ENCODE data around the gene BAHCC1. TPM values are rescaled to one million over a fixed set of nuclear protein-coding genes. Genes with fewer than 3 reads are reported as not detected.

Gene BAHCC1
- total and polyA plus RNA-seq, 2 of the 8 experiments (the other 6 are each of a cell fraction or from before 2014, with no cell fraction given) = 0.26 to 0.58 TPM

DNA sequence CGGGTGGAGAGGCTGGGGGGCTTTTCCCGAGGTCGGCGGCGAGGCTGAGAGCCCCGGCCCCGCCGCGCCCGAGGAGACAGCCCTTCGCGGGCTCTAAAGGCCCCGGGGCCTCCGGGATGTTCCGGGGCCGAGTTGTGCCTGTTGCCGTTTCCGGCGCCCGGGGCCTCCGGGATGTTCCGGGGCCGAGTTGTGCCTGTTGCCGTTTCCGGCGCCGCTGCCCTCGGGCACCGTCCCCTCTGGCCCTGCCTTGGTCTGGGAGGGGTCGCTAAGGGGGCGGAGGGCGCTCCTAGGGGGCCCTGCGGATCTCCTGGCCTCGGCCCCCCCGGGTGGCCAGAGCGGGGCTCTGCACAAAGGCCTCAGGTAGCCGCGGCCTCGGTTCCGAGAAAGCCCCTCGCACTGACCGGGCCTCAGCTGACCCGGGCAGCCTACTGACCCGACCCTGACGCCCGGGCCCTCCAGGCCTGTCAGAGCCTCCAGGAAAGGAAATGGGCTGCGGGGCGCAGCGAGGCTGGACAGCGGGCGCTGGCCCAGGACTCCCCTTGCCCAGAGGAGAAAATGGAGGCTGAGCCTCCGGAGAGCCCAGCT, 93.1 kb downstream of the BAHCC1 start:
- Histone ChIP-seq H2BK20ac (ENCODE audit: low read length) (no peak overlapping the region), H3K56ac (replicated peaks; ENCODE audit: insufficient read length, low read depth, low read length) (peak overlapping the region; percentile 46), H3K9ac (replicated peaks in 1 of 4; ENCODE audit: extremely low read depth in 1 of 4, low read depth in 3 of 4, low read length in 3 of 4) (no peak overlapping the region), H3K4me2 (ENCODE audit: insufficient read depth in 1 of 2, low read depth in 2 of 2, low read length in 2 of 2) (peak overlapping the region; percentile 59 to 69), H3K18ac (ENCODE audit: extremely low read depth, low read length) (no peak overlapping the region), H3K36me3 (ENCODE audit: control insufficient read depth in 2 of 4, insufficient read depth in 4 of 4, low read length in 3 of 4) (no peaks in the 10 kb centered on the region), H2AK5ac (ENCODE audit: low read depth, low read length) (0 out of 2 replicates have a peak overlapping the region, but pooled peaks have one; percentile 11), H3K27ac (ENCODE audit: low read depth, low read length) (no peak overlapping the region; the same call in 1 of the 2 replicates), H2AFZ (ENCODE audit: low read length) (no peak overlapping the region), H2BK15ac (ENCODE audit: low read length) (no peak overlapping the region), H3K9me3 (ENCODE audit: insufficient read depth in 2 of 2, low read depth in 1 of 2, low read length in 1 of 2) (no peaks in the 10 kb centered on the region), H4K20me1 (replicated peaks in 1 of 2; ENCODE audit: control insufficient read depth in 1 of 2, insufficient read depth in 2 of 2, low read length in 2 of 2) (no peaks in the 10 kb centered on the region), H2BK12ac (ENCODE audit: low read depth, low read length) (peak overlapping the region; percentile 19; the same call in 1 of the 2 replicates), H3K23me2 (ENCODE audit: low read depth, low read length) (peaks cover 9% of the 10 kb centered on the region; the same call in 1 of the 2 replicates), H3K79me1 (ENCODE audit: low read depth, low read length) (no peaks in the 10 kb centered on the region), H4K8ac (ENCODE audit: extremely low read depth, insufficient read depth, low read length) (peak overlapping the region; percentile 88), H3K4ac (replicated peaks; ENCODE audit: insufficient read length, low read depth, low read length) (no peak overlapping the region), H4K91ac (replicated peaks; ENCODE audit: insufficient read length, low read length) (peak overlapping the region; percentile 85), H2BK120ac (replicated peaks; ENCODE audit: low read depth, low read length) (no peak overlapping the region), H3K14ac (ENCODE audit: insufficient read length) (no peak overlapping the region), H4K5ac (ENCODE audit: insufficient read length, low read depth, low read length) (peak overlapping the region; percentile 88), H3K79me2 (ENCODE audit: control insufficient read depth in 1 of 2, insufficient read depth in 2 of 2, low read length in 2 of 2) (no peaks in the 10 kb centered on the region), H2BK5ac (ENCODE audit: low read depth, low read length) (no peak overlapping the region), H3K4me3 (ENCODE audit: extremely low read depth in 1 of 4, insufficient read depth in 2 of 4, low read depth in 3 of 4, low read length in 4 of 4) (peak overlapping the region; percentile 12 to 60 (median 22); a peak in 3 of 8 replicates), H3K27me3 (replicated peaks in 1 of 4; ENCODE audit: control insufficient read depth in 3 of 4, extremely low read depth in 1 of 4, insufficient read depth in 3 of 4, low read length in 3 of 4) (peaks cover 1 to 15% (median 12%) of the 10 kb centered on the region in 4 experiments; a peak in 6 of 7 replicates), H3K23ac (ENCODE audit: insufficient read length) (no peak overlapping the region), H3K4me1 (replicated peaks in 1 of 4; ENCODE audit: control insufficient read depth in 3 of 4, insufficient read depth in 4 of 4, low read length in 3 of 4) (peaks cover 6 to 37% (median 28%) of the 10 kb centered on the region in 4 experiments)
- POLR2A ChIA-PET (ENCODE audit: partially characterized antibody) = interaction anchor here (0.6 to 35.8 kb wide), 7 partner anchors 8 to 250 kb away, joined by 3 to 1004 read pairs (median 7); partner anchors contain the start of genes ACTG1, FSCN2, NDUFAF8 and TEPSIN
- 61% methylated on average over 36 of the region's 52 CpGs; no CpG with 5 or more reads in 1 of the 2 experiments for WGBS, 2 experiments (ENCODE audit: extremely low coverage in 1 of 2, insufficient coverage in 1 of 2, insufficient read length in 1 of 2, insufficient replicate concordance in 2 of 2, low coverage in 1 of 2, low lambda C conversion rate in 2 of 2, missing lambda C conversion rate in 1 of 2)
- CTCF ChIA-PET (ENCODE audit: partially characterized antibody) = interaction anchor here (2.7 kb wide), 1 partner anchor 48 kb away, joined by 16 read pairs; no protein-coding TSS in a partner anchor
- FAIRE-seq (no peak), DNase-seq (ENCODE audit: low read depth in 1 of 2, low spot score in 2 of 2) (no peak)
- no peak for TF ChIP-seq TEAD4 (IDR thresholded peaks at IDR 0.05; ENCODE audit: low read depth, low read length)
- no peak for TF ChIP-seq CTBP2 (IDR thresholded peaks at IDR 0.05; ENCODE audit: borderline replicate concordance, insufficient read depth, insufficient read length, low read length)
- TF ChIP-seq GTF2F1 (IDR thresholded peaks at IDR 0.05; ENCODE audit: borderline replicate concordance, low read depth, low read length) = no peak
- no peak for TF ChIP-seq CBX8 (IDR thresholded peaks at IDR 0.05; ENCODE audit: borderline replicate concordance, low read depth, low read length)
- no peak for TF ChIP-seq NRF1 (IDR thresholded peaks at IDR 0.05; ENCODE audit: low read depth, low read length)
- TF ChIP-seq ZNF274 (IDR thresholded peaks at IDR 0.05; ENCODE audit: borderline replicate concordance, extremely low read depth, low read length) = no peak
- no peak for TF ChIP-seq CEBPB (IDR thresholded peaks at IDR 0.05; ENCODE audit: low read depth, low read length)
- no peak for TF ChIP-seq SP1 (IDR thresholded peaks at IDR 0.05; ENCODE audit: low read depth, low read length)
- TF ChIP-seq TBP (IDR thresholded peaks at IDR 0.05; ENCODE audit: low read depth, low read length) = no peak
- TF ChIP-seq, protein P1, sequence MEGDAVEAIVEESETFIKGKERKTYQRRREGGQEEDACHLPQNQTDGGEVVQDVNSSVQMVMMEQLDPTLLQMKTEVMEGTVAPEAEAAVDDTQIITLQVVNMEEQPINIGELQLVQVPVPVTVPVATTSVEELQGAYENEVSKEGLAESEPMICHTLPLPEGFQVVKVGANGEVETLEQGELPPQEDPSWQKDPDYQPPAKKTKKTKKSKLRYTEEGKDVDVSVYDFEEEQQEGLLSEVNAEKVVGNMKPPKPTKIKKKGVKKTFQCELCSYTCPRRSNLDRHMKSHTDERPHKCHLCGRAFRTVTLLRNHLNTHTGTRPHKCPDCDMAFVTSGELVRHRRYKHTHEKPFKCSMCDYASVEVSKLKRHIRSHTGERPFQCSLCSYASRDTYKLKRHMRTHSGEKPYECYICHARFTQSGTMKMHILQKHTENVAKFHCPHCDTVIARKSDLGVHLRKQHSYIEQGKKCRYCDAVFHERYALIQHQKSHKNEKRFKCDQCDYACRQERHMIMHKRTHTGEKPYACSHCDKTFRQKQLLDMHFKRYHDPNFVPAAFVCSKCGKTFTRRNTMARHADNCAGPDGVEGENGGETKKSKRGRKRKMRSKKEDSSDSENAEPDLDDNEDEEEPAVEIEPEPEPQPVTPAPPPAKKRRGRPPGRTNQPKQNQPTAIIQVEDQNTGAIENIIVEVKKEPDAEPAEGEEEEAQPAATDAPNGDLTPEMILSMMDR (IDR thresholded peaks at IDR 0.05; ENCODE audit: control extremely low read depth in 1 of 3, insufficient read depth in 1 of 3, low read depth in 1 of 3, low read length in 3 of 3) = no peak

Data from H1 (cell line).